Measurements from ENCODE around the gene RIN3.

The RIN3 gene

DNA sequence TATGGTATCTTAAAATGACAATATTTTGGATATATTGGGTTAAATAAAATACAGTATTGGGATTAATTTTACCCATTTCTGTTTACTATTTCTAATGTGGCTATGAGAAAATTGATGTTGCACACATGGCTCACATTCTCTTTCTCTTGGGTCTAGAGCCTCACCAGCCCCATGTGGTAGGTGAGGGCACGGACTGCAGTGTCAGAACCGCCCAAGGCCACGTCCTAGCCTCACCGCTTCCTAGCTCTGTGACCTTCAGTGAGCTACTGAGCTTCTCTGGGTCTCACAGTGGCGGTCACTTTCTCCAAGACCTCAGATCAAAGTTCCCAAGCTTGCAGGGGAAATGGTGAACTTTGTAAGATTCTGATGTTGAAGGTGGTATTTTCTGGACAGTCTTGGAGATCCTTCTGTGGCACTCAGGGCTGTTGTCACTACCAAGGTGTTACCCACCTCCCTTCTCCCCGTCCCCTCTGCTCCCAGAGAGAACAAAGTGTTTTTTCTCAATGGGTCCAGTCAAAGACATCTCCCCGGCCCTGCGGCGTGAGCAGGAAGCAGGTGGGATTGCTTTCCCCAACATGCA lies 87.6 kb downstream of the RIN3 start:
- DNase-seq (ENCODE audit: low spot score): no peak

GRCh38 chr14:92601757-92602417 lies 88.3 kb downstream of the RIN3 start:
- DNase-seq (ENCODE audit: low spot score): no peak

- DNase-seq (ENCODE audit: low spot score): peak; percentile 14
Observed at GRCh38 chr14:92603309-92604242, 90.0 kb downstream of the RIN3 start.

DNA sequence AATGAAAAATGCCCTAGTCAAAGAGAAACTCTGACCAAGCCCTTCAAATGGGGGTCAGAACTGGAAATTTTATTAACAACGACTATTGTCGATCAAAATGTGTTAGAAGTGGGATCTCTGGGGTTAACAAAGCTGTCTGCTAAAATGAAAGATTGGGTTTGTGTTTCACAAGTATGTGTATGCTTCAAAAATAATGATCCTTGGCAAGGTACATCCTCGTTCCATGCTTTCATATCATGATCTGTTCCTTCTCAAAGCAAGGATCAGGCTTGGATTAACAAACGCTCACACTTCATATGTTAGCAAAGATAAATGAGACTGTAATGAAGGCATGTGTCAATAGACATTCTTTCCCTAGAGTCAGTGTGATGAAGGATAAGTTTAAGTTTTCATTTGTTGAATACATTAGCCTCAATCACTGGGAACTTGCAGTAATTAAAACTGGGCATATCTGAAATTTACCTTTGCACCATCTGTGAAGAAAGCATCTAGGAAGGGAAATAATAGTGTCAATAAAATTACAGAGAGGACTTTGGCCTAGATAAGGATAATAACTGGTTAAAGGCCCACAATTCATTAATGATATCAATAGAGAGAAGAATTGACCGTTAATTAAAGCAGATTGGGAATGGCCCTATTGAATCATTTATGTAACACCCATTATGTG lies 91.8 kb downstream of the RIN3 start:
- no peak for DNase-seq (ENCODE audit: low spot score)

- DNase-seq (ENCODE audit: low spot score): no peak
Observed at GRCh38 chr14:92607251-92607650, 93.7 kb downstream of the RIN3 start.

DNA sequence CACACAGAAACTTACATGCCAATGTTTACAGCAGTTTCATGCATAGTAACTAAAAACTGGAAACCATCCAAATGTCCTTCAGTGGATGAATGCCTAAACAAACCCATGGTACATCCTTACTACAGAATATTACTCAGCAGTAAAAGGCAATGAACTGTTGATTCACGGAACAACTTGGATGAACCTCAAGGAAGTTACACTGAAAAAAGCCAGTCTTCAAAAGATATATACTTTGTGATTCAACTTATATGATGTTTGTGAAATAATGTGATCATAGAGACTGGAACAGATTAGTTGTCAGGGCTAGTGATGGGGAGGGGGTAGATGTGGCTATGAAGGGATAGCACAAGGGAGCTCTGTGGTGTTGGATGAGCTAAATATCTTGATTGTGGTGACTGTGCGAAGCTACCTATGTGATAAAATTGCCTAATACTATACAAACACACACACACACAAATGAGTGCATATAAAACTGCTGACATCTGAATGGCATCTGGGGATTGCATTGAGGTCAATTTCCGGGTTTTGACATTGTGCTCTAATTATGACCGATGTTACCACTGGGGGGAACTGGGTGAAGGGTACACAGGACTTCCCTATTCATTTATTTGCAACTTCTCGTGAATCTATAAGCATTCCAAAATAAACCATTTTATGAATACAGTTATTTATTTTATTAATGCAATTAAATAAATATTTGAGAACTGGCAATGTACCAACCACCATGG lies 94.3 kb downstream of the RIN3 start:
- no peak for DNase-seq (ENCODE audit: low spot score)

DNA sequence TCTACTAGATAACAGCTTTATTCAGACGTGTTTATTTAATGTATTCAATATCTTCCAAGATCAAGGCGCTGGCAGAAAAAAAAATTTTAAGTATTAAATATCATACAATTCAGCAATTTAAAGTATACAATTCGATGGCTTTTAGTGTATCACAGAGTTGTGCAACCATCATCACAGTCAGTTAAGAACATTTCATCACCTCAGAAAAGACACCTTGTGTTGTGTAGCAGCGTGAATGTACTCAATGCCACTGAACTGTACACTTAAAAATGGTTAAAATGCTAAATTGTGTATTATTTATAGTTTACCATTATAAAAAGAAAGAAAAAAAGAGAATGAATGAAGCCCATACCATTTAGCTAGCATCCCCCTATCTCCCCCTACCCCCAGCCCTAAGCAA lies 96.4 kb downstream of the RIN3 start:
- DNase-seq (ENCODE audit: low spot score): no peak

DNA sequence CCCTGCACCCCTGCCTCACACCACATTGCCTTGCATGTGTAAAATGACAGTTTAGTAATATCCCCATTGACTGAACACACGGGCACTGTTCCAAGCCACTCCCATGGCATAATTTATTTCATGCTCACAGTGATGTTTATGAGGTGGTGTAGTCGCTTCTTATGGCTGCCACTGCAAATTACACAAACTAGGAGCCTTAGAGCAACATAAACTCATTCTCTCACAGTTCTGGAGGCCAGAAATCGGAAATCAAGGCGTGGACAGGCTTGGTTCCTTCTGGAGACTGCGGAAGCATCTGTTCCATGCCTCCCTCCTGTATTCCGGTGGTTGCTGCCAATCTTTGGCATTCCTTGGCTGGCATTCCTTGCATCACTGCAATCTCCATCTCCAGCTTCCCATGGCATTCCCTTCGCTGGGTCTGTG lies 97.3 kb downstream of the RIN3 start:
- DNase-seq (ENCODE audit: low spot score): no peak

- no peak for DNase-seq (ENCODE audit: low spot score)
Observed at GRCh38 chr14:92613008-92613658, 99.6 kb downstream of the RIN3 start.

GRCh38 chr14:92613681-92614260 lies 100.2 kb downstream of the RIN3 start:
- no peak for DNase-seq (ENCODE audit: low spot score)

DNA sequence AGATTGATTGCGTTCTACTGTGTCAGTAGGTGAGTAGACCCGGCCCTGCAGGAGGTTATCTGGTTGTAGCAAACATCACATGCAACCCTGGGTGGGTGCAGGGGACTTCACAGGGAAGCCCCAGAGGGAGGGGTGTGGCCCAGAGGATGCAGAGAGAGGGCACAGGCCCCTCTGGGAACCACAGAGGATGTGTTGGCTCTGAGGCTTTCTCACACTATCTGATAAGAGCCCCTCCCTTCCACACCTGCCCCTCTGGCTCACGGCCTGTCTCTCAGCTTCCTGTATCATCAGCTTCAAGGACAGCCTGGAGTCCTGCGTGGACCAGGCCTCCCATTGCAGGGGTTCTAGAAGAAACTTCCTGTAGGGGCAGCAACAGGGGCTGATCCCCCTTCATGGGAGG lies 101.9 kb downstream of the RIN3 start:
- DNase-seq (ENCODE audit: low spot score): no peak

- DNase-seq (ENCODE audit: low spot score): no peak
Observed at GRCh38 chr14:92616178-92616577, 102.6 kb downstream of the RIN3 start.

GRCh38 chr14:92617581-92617980 lies 104.0 kb downstream of the RIN3 start:
- DNase-seq (ENCODE audit: low spot score): no peak

DNA sequence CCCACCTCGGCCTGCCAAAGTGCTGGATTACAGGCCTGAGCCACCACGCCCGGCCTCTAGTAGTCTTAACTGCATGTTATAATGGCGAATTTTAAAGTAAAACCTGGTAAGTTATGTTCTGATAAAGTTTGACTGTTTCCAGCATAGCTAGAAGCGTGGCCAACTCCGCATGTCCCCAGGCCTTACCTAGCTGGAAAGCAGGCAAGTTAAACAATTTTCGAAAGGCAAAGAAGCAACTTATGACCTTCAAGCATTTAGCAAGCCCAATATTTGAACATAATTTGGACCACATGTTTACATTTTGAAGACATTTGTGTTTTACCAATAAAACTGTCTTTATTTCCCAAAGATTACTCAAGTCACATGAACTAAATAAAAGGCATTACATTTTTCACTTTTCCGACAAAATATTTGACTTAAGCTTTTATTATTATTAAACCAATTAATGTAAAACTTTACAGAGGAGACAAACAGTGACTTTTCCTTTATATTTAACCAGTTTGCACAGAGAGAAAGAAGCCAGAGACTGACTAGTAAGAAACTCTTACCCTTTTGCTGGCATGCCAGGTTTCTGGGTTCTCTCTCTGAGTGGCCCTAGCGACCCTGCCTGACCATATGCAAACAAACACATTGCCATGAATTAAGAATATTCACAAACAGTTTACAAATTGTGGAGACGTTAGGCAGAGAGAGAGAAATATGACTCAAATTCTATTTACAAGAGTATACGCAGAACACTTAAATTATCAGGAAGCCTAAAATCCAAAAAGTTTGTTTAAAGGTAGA lies 106.3 kb downstream of the RIN3 start:
- DNase-seq (ENCODE audit: low spot score): no peak

DNA sequence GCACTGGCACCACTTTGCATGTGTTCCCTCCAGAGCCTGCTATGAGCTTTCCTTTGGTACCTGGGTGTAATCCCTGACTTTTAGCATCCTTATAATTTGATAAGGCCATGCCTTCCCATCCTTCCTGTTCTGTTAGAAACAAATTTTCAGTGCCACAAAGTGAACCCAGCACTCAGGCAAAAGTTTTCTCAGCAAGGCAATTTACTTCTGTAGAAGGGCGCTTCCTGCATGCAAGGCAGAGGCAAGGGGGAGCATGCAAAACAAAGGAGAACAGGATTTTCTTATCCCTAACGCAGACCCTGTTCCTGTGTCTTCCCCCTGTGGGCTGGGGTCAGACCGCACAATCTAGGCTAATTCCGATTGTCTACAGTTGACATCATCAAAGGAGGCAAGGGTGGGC lies 108.7 kb downstream of the RIN3 start:
- no peak for DNase-seq (ENCODE audit: low spot score)

DNA sequence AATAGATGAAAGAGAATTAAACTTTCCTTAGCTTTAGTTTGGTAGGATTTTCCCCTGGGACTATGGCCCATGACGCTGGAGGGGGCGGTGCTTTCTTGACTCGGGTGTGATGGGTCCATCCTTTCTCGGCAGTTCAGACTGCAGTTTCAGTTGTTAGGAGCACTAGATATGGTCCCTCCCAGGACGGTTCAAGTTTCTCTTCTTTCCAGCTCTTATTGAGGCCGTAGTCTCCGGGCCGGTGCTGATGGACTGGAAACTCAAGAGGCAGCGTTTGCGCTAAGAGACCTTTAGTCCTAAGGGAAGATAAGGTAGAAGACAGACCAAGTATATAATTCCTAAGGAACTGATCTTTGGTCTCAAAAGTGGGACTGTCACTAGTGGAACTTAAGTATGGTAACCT lies 111.2 kb downstream of the RIN3 start:
- DNase-seq (ENCODE audit: low spot score): no peak

DNA sequence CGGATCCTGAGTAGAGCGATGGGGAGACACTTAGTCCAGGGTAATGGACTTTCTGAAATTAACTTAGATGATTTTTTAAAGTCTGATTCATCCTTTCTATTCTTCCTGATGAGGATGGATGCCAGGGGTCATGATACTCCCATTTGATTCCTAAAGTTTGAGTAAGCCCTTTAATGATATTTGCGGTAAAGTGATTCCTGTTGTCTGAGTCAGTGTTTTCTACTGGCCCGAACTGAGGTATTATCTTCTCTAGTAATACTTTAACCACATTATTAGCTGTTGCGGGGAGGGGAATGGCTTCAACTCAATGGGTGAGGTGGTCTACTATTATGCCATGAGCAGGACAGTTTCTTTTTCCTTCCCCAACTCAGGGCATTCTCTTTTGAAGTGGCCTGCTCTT lies 111.6 kb downstream of the RIN3 start:
- no peak for DNase-seq (ENCODE audit: low spot score)

- no peak for DNase-seq (ENCODE audit: low spot score)
Observed at GRCh38 chr14:92626041-92626440, 112.5 kb downstream of the RIN3 start.

- no peak for DNase-seq (ENCODE audit: low spot score)
Observed at GRCh38 chr14:92627707-92628215, 114.2 kb downstream of the RIN3 start.

DNA sequence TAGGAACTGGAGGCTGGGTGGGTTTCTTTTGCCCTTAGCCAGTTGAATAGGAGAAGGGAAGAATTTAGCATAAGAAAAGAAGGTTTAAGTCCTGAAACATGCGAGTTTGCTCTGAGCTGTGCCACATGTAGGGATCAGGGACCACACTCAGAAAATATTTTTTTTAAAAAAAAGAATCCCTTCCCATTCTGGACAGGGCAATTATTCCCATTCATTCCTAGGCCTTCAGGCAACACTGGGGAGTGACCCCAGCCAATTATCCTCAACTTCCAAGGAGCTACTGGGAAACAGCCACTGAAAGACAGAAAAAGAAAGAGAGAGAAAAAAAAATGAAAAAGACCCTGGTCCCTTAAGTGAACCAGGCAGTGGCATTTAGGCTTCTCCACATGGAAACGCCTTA lies 115.1 kb downstream of the RIN3 start:
- no peak for DNase-seq (ENCODE audit: low spot score)
